ENCODE data around the gene DTX2. TPM values are rescaled to one million over a fixed set of nuclear protein-coding genes. Genes with fewer than 3 reads are reported as not detected.
"Not testable (repeated sequence)": the region's sequence is repeated elsewhere in the genome, so short reads cannot be mapped to it uniquely, and the experiment has no call there.

DTX2 gene
- total RNA-seq, 2 donors from 2014 or later: 61.7 to 91.1 TPM

DNA sequence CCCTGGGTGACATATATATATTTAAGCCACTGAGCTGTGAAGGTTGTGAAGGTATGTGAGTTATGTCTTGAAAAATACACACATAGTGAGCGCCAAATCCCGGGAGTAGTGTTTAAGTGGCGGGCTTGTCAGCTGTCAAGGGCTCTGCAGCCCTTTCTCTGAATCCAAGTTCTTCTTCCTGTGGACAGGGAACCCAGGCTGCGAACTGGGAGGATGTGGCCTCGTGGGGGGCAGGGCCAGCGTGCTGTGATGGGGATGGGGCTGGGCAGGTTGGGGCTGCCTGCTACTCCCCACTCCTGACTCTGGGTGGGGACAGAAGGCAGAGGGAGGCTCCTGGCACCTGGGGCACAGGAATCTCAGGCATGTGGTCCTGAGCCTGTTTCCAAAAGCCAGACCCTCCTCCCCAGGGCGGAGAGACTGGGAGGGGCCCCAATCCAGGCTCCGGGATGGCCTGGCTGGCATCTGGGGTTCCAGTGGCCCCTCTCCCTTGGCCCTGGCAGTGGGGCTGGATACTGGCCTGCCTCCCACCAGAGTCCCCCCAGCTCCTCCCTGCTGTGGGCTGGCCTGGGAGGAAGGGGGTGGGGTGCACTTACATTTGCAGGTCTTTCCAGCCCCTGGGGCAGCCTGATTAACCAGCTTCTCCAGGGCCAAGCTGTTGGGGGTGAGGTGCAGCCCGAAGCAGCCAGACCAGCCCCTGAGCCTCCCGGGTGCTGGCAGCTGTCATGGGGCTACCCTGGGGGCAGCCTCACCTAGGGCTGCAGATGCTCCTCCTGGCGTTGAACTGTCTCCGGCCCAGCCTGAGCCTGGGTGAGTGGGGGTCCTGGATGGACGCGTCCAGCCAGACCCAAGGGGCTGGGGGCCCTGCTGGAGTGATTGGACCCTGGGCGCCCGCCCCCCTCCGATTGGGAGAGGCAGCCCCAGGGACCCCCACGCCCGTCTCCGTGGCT lies 48.7 kb downstream of the DTX2 start, which contains the start of gene UPK3B:
Gene UPK3B, plus strand, starts transcription at position 622 of the 947 bp plus-strand sequence. Its CDS starts 101 bp downstream, at position 723.
- TF ChIP-seq, protein P1, sequence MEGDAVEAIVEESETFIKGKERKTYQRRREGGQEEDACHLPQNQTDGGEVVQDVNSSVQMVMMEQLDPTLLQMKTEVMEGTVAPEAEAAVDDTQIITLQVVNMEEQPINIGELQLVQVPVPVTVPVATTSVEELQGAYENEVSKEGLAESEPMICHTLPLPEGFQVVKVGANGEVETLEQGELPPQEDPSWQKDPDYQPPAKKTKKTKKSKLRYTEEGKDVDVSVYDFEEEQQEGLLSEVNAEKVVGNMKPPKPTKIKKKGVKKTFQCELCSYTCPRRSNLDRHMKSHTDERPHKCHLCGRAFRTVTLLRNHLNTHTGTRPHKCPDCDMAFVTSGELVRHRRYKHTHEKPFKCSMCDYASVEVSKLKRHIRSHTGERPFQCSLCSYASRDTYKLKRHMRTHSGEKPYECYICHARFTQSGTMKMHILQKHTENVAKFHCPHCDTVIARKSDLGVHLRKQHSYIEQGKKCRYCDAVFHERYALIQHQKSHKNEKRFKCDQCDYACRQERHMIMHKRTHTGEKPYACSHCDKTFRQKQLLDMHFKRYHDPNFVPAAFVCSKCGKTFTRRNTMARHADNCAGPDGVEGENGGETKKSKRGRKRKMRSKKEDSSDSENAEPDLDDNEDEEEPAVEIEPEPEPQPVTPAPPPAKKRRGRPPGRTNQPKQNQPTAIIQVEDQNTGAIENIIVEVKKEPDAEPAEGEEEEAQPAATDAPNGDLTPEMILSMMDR (IDR thresholded peaks at IDR 0.05): no peak
- Histone ChIP-seq H3K36me3 (no peaks in the 10 kb centered on the region), H3K27me3 (no peaks in the 10 kb centered on the region), H3K9ac (ENCODE audit: low read depth in 2 of 2, low read length in 2 of 2) (no peak within 1 kb of the TSS), H3K4me1 (peaks cover 6% of the 10 kb centered on the region), H3K9me3 (no peaks in the 10 kb centered on the region), H3K4me3 (no peak within 1 kb of the TSS), H3K27ac (no peak within 1 kb of the TSS)
- intact Hi-C loops (cut with DNase I): loop anchor here (10.0 kb wide), 1 partner anchor 485 kb away; no protein-coding TSS in a partner anchor
- DNase-seq: no peak

GRCh38 chr7:76511200-76511910 lies 49.8 kb downstream of the DTX2 start:
- H3K9me3 ChIP-seq; H3K27ac ChIP-seq; H3K4me3 ChIP-seq; H3K36me3 ChIP-seq; H3K9ac ChIP-seq (ENCODE audit: low read depth in 2 of 2, low read length in 2 of 2); H3K27me3 ChIP-seq; intact Hi-C loops (cut with DNase I); DNase-seq; H3K4me1 ChIP-seq: not testable (repeated sequence)

GRCh38 chr7:76511911-76512885 lies 50.7 kb downstream of the DTX2 start:
- H3K27ac ChIP-seq; H3K4me1 ChIP-seq; H3K4me3 ChIP-seq; H3K27me3 ChIP-seq; H3K36me3 ChIP-seq; intact Hi-C loops (cut with DNase I); H3K9me3 ChIP-seq: not testable (repeated sequence)
- peak overlapping the region; percentile 46 to 61 for H3K9ac ChIP-seq (ENCODE audit: low read depth in 2 of 2, low read length in 2 of 2)
- peak; percentile 67 for DNase-seq

DNA sequence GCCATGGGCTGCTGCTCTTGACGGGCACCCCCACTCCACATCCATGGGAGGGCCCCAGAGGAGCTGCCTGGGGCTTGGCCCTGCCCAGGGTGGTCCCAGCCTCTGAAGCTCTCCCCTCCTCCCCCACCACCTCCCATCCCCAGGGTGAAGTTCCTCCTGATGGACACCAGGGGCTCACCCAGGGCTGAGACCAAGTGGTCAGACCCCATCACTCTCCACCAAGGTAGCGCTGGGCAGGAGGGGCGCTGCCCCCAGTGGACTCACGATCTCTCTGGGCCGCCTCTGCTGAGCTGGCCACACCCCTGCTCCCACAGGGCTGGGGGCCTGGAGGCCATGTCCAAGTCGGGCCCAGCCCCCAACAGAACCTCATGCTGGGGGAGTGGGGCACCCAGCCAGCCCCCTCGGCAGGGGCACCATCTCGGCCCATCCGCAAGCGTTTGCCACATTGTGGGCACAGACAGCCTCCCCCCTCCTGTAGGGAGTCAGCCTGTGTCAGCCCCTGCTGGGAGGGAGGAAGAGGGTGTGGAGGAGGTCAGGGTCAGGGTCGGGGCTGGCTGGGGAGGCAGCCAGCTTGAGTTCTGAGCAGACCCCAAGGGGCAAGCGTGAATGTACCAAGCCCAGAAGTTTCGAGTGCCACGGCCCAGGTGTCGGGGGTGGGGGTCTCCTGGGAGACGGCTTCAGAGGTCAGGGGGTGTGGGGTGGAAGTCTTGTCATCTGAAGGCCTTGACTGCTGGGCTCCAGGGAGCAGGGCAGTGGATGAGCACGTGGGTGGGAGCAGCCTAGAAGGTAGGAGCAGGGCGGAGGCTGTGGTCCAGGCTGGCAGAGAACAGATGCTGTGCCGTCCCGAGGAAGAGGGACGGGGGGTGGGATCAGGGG lies 51.7 kb downstream of the DTX2 start:
- Histone ChIP-seq H3K27me3 (no peaks in the 10 kb centered on the region), H3K27ac (no peak overlapping the region), H3K36me3 (no peaks in the 10 kb centered on the region), H3K4me3 (no peak overlapping the region), H3K9ac (ENCODE audit: low read depth in 2 of 2, low read length in 2 of 2) (peak overlapping the region; percentile 46 to 61), H3K4me1 (peaks cover 6% of the 10 kb centered on the region), H3K9me3 (no peaks in the 10 kb centered on the region)
- DNase-seq: peak; percentile 22
- TF ChIP-seq, protein P1 (IDR thresholded peaks at IDR 0.05): no peak
- intact Hi-C loops (cut with DNase I): no loop called here

- Histone ChIP-seq H3K9me3 (no peaks in the 10 kb centered on the region), H3K36me3 (no peaks in the 10 kb centered on the region), H3K27me3 (no peaks in the 10 kb centered on the region), H3K9ac (ENCODE audit: low read depth in 2 of 2, low read length in 2 of 2) (peak overlapping the region in 1 of 2 donors; percentile 24), H3K27ac (no peak overlapping the region), H3K4me3 (no peak overlapping the region), H3K4me1 (peaks cover 6% of the 10 kb centered on the region)
- intact Hi-C loops (cut with DNase I): no loop called here
- TF ChIP-seq, protein P1 (IDR thresholded peaks at IDR 0.05): no peak
- peak; percentile 16 for DNase-seq
Observed at GRCh38 chr7:76513817-76514799, 52.6 kb downstream of the DTX2 start.
